HEK293 (cell line): ENCODE data around the gene NLRP4.

ENCODE experiments used
- CTCF ChIA-PET: fragments of 350-600 bp; formaldehyde crosslinking; extraction: SDS; loops from one replicate; lab custom pipeline; 2021; ENCODE audit warnings: antibody characterized with exemption; lab: Yijun Ruan, JAX
- POLR2A ChIA-PET: fragments of 300-600 bp; formaldehyde crosslinking; extraction: SDS; loops from one replicate; lab custom pipeline; 2020; ENCODE audit warnings: antibody characterized with exemption, inconsistent platforms; lab: Yijun Ruan, JAX
- H3K27ac ChIP-seq: fragments of 200-500 bp; sonication (Bioruptor generic); 2 replicates; pipeline ENCODE4 v1.5.1; 2014; ENCODE audit warnings: low read depth, low read length, control low read depth, inconsistent platforms; ENCODE audit errors: extremely low read depth
- H3K36me3 ChIP-seq, 2 experiments: fragments of 200-500 bp in 1 of 2; sonication (Bioruptor generic) in 1 of 2; 1 replicate in 1 of 2; 2 replicates in 1 of 2; pipeline ENCODE4 v1.5.1; 2014 to 2017; ENCODE audit warnings: inconsistent platforms in 2 of 2, low read length in 2 of 2; ENCODE audit not compliant: control insufficient read depth in 2 of 2, insufficient read depth in 1 of 2
- H3K4me1 ChIP-seq: fragments of 200-500 bp; sonication (Bioruptor generic); 2 replicates; pipeline ENCODE4 v1.5.1; 2014; ENCODE audit warnings: mild to moderate bottlenecking, low read length, inconsistent platforms; ENCODE audit not compliant: control insufficient read depth, insufficient read depth
- H3K4me3 ChIP-seq: 2 replicates; pipeline ENCODE4 v1.5.1; 2011; ENCODE audit warnings: low read depth, mild to moderate bottlenecking, control low read depth, low read length, moderate library complexity
- H3K9me3 ChIP-seq: fragments of 200-500 bp; sonication (Bioruptor generic); 2 replicates; pipeline ENCODE4 v1.5.1; 2014; ENCODE audit warnings: low read depth, low read length, inconsistent platforms; ENCODE audit not compliant: control insufficient read depth, insufficient read depth
- GLIS2 ChIP-seq: fragments of 450-650 bp; formaldehyde crosslinking; IDR thresholded peaks from 2 replicates; pipeline ENCODE4 v1.5.1; 2016; ENCODE audit warnings: missing biosample characterization, missing genetic modification characterization
- REPIN1 ChIP-seq: fragments of 450-650 bp; formaldehyde crosslinking; IDR thresholded peaks from 2 replicates; pipeline ENCODE4 v1.5.1; 2017; ENCODE audit warnings: missing biosample characterization, missing genetic modification characterization, low read depth
- SALL2 ChIP-seq: fragments of 450-650 bp; formaldehyde crosslinking; IDR thresholded peaks from 2 replicates; pipeline ENCODE4 v1.5.0; 2017; ENCODE audit warnings: missing biosample characterization, mild to moderate bottlenecking, missing genetic modification characterization, borderline replicate concordance
- SP3 ChIP-seq: fragments of 450-650 bp; formaldehyde crosslinking; IDR thresholded peaks from 2 replicates; pipeline ENCODE4 v1.5.1; 2016; ENCODE audit warnings: missing biosample characterization, missing genetic modification characterization
- WT1 ChIP-seq: fragments of 450-650 bp; formaldehyde crosslinking; IDR thresholded peaks from 2 replicates; pipeline ENCODE4 v1.5.1; 2016; ENCODE audit warnings: missing biosample characterization, missing genetic modification characterization
- YY2 ChIP-seq: fragments of 450-650 bp; formaldehyde crosslinking; IDR thresholded peaks from 2 replicates; pipeline ENCODE4 v1.5.1; 2016; ENCODE audit warnings: missing biosample characterization, missing genetic modification characterization
- ZEB2 ChIP-seq: fragments of 450-650 bp; formaldehyde crosslinking; IDR thresholded peaks from 2 replicates; pipeline ENCODE4 v1.5.1; 2016; ENCODE audit warnings: missing biosample characterization, missing genetic modification characterization
- ZNF112 ChIP-seq: fragments of 450-650 bp; formaldehyde crosslinking; IDR thresholded peaks from 2 replicates; pipeline ENCODE4 v1.5.0; 2017; ENCODE audit warnings: missing biosample characterization, missing genetic modification characterization
- ZNF133 ChIP-seq: fragments of 450-650 bp; formaldehyde crosslinking; IDR thresholded peaks from 2 replicates; pipeline ENCODE4 v1.5.1; 2016; ENCODE audit warnings: missing biosample characterization, missing genetic modification characterization
- ZNF174 ChIP-seq: fragments of 450-650 bp; formaldehyde crosslinking; IDR thresholded peaks from 2 replicates; pipeline ENCODE4 v1.5.0; 2017; ENCODE audit warnings: missing biosample characterization, mild to moderate bottlenecking, missing genetic modification characterization
- ZNF184 ChIP-seq: fragments of 450-650 bp; IDR thresholded peaks from 2 replicates; pipeline ENCODE4 v1.5.1; 2018; ENCODE audit warnings: missing biosample characterization, mild to moderate bottlenecking, missing genetic modification characterization
- ZNF211 ChIP-seq: fragments of 450-650 bp; formaldehyde crosslinking; IDR thresholded peaks from 2 replicates; pipeline ENCODE4 v1.5.1; 2016; ENCODE audit warnings: low read depth, missing biosample characterization, missing genetic modification characterization
- ZNF239 ChIP-seq: fragments of 450-650 bp; formaldehyde crosslinking; IDR thresholded peaks from 2 replicates; pipeline ENCODE4 v1.5.1; 2016; ENCODE audit warnings: missing biosample characterization, missing genetic modification characterization
- ZNF266 ChIP-seq: fragments of 450-650 bp; formaldehyde crosslinking; IDR thresholded peaks from 2 replicates; pipeline ENCODE4 v1.5.1; 2016; ENCODE audit warnings: missing biosample characterization, missing genetic modification characterization, low read depth
- ZNF37A ChIP-seq: fragments of 450-650 bp; IDR thresholded peaks from 2 replicates; pipeline ENCODE4 v1.5.1; 2018; ENCODE audit warnings: missing biosample characterization, missing genetic modification characterization
- ZNF416 ChIP-seq: fragments of 450-650 bp; formaldehyde crosslinking; IDR thresholded peaks from 2 replicates; pipeline ENCODE4 v1.5.1; 2016; ENCODE audit warnings: missing biosample characterization, missing genetic modification characterization
- ZNF48 ChIP-seq: fragments of 450-650 bp; formaldehyde crosslinking; IDR thresholded peaks from 2 replicates; pipeline ENCODE4 v1.5.1; 2016; ENCODE audit warnings: missing biosample characterization, missing genetic modification characterization
- ZNF521 ChIP-seq: fragments of 450-650 bp; formaldehyde crosslinking; IDR thresholded peaks from 2 replicates; pipeline ENCODE4 v1.5.1; 2017; ENCODE audit warnings: missing biosample characterization, mild to moderate bottlenecking, missing genetic modification characterization
- ZNF529 ChIP-seq: fragments of 450-650 bp; formaldehyde crosslinking; IDR thresholded peaks from 2 replicates; pipeline ENCODE4 v1.5.1; 2017; ENCODE audit warnings: missing genetic modification characterization, missing biosample characterization; ENCODE audit not compliant: insufficient replicate concordance
- ZNF558 ChIP-seq: fragments of 450-650 bp; formaldehyde crosslinking; IDR thresholded peaks from 2 replicates; pipeline ENCODE4 v1.5.1; 2016; ENCODE audit warnings: missing biosample characterization, missing genetic modification characterization
- ZNF561 ChIP-seq: fragments of 450-650 bp; IDR thresholded peaks from 2 replicates; pipeline ENCODE4 v1.5.1; 2018; ENCODE audit warnings: missing biosample characterization, missing genetic modification characterization, borderline replicate concordance
- ZNF600 ChIP-seq: fragments of 450-650 bp; formaldehyde crosslinking; IDR thresholded peaks from 2 replicates; pipeline ENCODE4 v1.5.1; 2016; ENCODE audit warnings: missing biosample characterization, missing genetic modification characterization
- ZNF660 ChIP-seq: fragments of 450-650 bp; IDR thresholded peaks from 2 replicates; pipeline ENCODE4 v1.5.1; 2018; ENCODE audit warnings: missing biosample characterization, mild to moderate bottlenecking, missing genetic modification characterization
- ZNF837 ChIP-seq: fragments of 450-650 bp; formaldehyde crosslinking; IDR thresholded peaks from 2 replicates; pipeline ENCODE4 v1.5.1; 2016; ENCODE audit warnings: missing biosample characterization, missing genetic modification characterization
- ZSCAN23 ChIP-seq: fragments of 450-650 bp; formaldehyde crosslinking; IDR thresholded peaks from 2 replicates; pipeline ENCODE4 v1.5.1; 2016; ENCODE audit warnings: missing biosample characterization, missing genetic modification characterization
- TF ChIP-seq, protein P1 (sequence below): fragments of 450-650 bp; formaldehyde crosslinking; IDR thresholded peaks from 2 replicates; pipeline ENCODE4 v1.5.1; 2016; ENCODE audit warnings: missing biosample characterization, missing genetic modification characterization
- TF ChIP-seq, protein P2 (sequence below): fragments of 450-650 bp; formaldehyde crosslinking; IDR thresholded peaks from 2 replicates; pipeline ENCODE4 v1.5.1; 2016; ENCODE audit warnings: missing biosample characterization, missing genetic modification characterization, low read depth
- TF ChIP-seq, protein P3 (sequence below): fragments of 450-650 bp; formaldehyde crosslinking; IDR thresholded peaks from 2 replicates; pipeline ENCODE4 v1.5.1; 2016; ENCODE audit warnings: missing biosample characterization, missing genetic modification characterization

The NLRP4 gene, protein sequence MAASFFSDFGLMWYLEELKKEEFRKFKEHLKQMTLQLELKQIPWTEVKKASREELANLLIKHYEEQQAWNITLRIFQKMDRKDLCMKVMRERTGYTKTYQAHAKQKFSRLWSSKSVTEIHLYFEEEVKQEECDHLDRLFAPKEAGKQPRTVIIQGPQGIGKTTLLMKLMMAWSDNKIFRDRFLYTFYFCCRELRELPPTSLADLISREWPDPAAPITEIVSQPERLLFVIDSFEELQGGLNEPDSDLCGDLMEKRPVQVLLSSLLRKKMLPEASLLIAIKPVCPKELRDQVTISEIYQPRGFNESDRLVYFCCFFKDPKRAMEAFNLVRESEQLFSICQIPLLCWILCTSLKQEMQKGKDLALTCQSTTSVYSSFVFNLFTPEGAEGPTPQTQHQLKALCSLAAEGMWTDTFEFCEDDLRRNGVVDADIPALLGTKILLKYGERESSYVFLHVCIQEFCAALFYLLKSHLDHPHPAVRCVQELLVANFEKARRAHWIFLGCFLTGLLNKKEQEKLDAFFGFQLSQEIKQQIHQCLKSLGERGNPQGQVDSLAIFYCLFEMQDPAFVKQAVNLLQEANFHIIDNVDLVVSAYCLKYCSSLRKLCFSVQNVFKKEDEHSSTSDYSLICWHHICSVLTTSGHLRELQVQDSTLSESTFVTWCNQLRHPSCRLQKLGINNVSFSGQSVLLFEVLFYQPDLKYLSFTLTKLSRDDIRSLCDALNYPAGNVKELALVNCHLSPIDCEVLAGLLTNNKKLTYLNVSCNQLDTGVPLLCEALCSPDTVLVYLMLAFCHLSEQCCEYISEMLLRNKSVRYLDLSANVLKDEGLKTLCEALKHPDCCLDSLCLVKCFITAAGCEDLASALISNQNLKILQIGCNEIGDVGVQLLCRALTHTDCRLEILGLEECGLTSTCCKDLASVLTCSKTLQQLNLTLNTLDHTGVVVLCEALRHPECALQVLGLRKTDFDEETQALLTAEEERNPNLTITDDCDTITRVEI

DNA sequence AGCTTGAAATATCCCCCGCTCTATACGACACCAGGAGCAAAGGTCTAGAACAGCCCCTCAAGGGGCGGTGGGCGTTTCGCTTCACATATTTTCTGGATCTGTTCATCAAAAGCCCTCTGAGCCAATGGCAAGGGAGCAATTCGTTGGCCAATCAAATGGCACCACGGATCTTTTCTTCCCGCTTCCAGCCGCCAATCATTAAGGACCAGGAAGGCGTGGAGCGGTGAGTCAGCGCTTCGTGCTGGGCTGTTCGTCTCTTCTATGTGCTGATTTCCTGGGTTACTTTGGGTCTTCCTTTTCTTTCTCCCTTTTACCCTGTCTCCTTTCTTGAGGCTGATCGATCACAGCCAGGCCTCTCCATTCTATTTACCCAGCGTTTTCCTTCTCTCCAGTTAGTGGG lies at the start of gene NLRP4:
TSS of gene NLRP4 (plus strand) at position 201 of the 400 bp plus-strand sequence. CDS start 15,541 bp downstream, outside the sequence.
- POLR2A ChIA-PET = no interaction called here
- Histone ChIP-seq H3K4me1 (no peaks in the 10 kb centered on the region), H3K36me3 (no peaks in the 10 kb centered on the region), H3K27ac (no peak within 1 kb of the TSS), H3K4me3 (no peak within 1 kb of the TSS), H3K9me3 (no peaks in the 10 kb centered on the region; the same call in 1 of the 2 replicates)
- TF ChIP-seq GLIS2 = no peak
- no peak for TF ChIP-seq ZNF837 (tag by site-specific recombination)
- no peak for TF ChIP-seq ZNF266 (tag by site-specific recombination)
- no peak for TF ChIP-seq ZNF521 (tag by site-specific recombination)
- no peak for TF ChIP-seq ZNF558 (tag by site-specific recombination)
- no peak for TF ChIP-seq ZNF133 (tag by site-specific recombination)
- no peak for TF ChIP-seq ZNF48 (tag by site-specific recombination)
- no peak for TF ChIP-seq ZNF37A (tag by site-specific recombination)
- TF ChIP-seq SP3 (tag by site-specific recombination) = no peak
- TF ChIP-seq ZNF660 (tag by site-specific recombination) = no peak
- TF ChIP-seq, protein P1, sequence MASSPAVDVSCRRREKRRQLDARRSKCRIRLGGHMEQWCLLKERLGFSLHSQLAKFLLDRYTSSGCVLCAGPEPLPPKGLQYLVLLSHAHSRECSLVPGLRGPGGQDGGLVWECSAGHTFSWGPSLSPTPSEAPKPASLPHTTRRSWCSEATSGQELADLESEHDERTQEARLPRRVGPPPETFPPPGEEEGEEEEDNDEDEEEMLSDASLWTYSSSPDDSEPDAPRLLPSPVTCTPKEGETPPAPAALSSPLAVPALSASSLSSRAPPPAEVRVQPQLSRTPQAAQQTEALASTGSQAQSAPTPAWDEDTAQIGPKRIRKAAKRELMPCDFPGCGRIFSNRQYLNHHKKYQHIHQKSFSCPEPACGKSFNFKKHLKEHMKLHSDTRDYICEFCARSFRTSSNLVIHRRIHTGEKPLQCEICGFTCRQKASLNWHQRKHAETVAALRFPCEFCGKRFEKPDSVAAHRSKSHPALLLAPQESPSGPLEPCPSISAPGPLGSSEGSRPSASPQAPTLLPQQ (tag by site-specific recombination) = no peak
- no peak for TF ChIP-seq WT1 (tag by site-specific recombination)
- no peak for TF ChIP-seq YY2 (tag by site-specific recombination)
- TF ChIP-seq ZNF184 (tag by site-specific recombination) = no peak
- CTCF ChIA-PET = no interaction called here

DNA sequence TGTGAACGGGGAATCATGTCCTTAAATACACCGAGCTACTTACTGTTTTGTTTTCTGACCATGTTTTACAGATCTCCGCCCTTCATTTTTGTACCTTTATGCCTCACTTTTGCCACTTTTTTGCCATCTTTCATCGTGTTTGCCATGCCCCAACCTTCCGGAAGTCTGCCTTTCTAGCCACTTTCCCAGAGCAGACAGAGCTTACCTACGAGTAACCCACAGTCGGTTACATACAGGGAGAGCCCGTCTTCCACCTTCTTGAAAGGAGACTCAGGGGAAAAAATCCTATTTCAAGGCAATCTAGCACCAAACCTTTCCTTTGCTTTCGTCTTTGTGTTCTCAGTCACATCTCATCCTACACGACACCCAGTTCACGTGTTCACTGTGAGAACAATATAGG lies 41.3 kb upstream of the NLRP4 start:
- CTCF ChIA-PET = interaction anchor here (0.7 kb wide), 1 partner anchor 166 kb away, joined by 4 read pairs; no protein-coding TSS in a partner anchor
- no peaks in the 10 kb centered on the region for H3K36me3 ChIP-seq
- no peak for TF ChIP-seq ZSCAN23 (tag by site-specific recombination)
- TF ChIP-seq, all 188 proteins: peak for 0
- Histone ChIP-seq H3K4me1 (no peaks in the 10 kb centered on the region), H3K27ac (no peak overlapping the region), H3K4me3 (no peak overlapping the region), H3K9me3 (no peaks in the 10 kb centered on the region)
- POLR2A ChIA-PET = no interaction called here

DNA sequence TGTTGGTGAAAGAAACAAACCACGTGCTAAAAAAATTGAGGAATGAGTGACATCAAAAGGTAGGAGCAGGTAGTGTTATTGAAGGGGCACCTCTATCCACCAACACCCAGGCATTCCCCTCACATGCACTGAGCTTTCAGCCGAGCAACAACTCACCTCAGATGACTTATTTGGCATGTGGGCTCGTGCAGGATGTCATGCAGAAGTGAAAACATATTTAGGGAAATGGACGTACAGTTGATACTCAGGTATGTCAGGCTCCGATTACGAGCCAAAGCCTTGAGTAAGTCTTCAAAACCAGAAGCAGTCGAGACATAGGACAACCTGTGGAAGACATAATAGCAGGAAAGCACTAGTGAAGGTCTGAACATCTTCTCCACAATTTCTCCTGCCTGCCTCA lies 34.9 kb upstream of the NLRP4 start:
- Histone ChIP-seq H3K9me3 (no peaks in the 10 kb centered on the region; the same call in 1 of the 2 replicates), H3K4me1 (no peaks in the 10 kb centered on the region), H3K27ac (no peak overlapping the region), H3K36me3 (no peaks in the 10 kb centered on the region), H3K4me3 (no peak overlapping the region)
- POLR2A ChIA-PET = no interaction called here
- TF ChIP-seq ZNF416 (no peak), ZNF529 (tag by site-specific recombination) (no peak), ZNF174 (no peak), ZNF239 (no peak), ZNF600 (no peak), REPIN1 (tag by site-specific recombination) (no peak), ZNF561 (tag by site-specific recombination) (no peak), ZEB2 (no peak), SALL2 (tag by site-specific recombination) (no peak), ZNF112 (tag by site-specific recombination) (no peak), ZNF211 (tag by site-specific recombination) (no peak)
- TF ChIP-seq, protein P2, sequence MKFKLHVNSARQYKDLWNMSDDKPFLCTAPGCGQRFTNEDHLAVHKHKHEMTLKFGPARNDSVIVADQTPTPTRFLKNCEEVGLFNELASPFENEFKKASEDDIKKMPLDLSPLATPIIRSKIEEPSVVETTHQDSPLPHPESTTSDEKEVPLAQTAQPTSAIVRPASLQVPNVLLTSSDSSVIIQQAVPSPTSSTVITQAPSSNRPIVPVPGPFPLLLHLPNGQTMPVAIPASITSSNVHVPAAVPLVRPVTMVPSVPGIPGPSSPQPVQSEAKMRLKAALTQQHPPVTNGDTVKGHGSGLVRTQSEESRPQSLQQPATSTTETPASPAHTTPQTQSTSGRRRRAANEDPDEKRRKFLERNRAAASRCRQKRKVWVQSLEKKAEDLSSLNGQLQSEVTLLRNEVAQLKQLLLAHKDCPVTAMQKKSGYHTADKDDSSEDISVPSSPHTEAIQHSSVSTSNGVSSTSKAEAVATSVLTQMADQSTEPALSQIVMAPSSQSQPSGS (tag by site-specific recombination) = no peak
- TF ChIP-seq, protein P3, sequence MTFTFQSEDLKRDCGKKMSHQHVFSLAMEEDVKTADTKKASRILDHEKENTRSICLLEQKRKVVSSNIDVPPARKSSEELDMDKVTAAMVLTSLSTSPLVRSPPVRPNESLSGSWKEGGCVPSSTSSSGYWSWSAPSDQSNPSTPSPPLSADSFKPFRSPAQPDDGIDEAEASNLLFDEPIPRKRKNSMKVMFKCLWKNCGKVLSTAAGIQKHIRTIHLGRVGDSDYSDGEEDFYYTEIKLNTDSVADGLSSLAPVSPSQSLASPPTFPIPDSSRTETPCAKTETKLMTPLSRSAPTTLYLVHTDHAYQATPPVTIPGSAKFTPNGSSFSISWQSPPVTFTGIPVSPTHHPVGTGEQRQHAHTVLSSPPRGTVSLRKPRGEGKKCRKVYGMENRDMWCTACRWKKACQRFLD = no peak
- TF ChIP-seq, all 188 proteins: peak for 0
- CTCF ChIA-PET = interaction anchor here (1.8 to 2.2 kb wide), 2 partner anchors 8 to 23 kb away, joined by 5 to 10 read pairs; no protein-coding TSS in a partner anchor
